Keratinocyte (primary cell): ENCODE measurements around the gene S1PR2. TPM values are rescaled to one million over a fixed set of nuclear protein-coding genes. Genes with fewer than 3 reads are reported as not detected.

Experiments
- DNase-seq: peaks from one replicate; pipeline ENCODE4 v3.0.0-alpha.2; 2011; ENCODE audit warnings: low read depth, missing footprints, low spot score
- FAIRE-seq: peaks from 2 replicates; lab custom pipeline; 2011; peaks lifted over from hg19 to GRCh38; lab: Jason Lieb, UNC
- H2AFZ ChIP-seq: 2 replicates; pipeline ENCODE4 v1.6.0; 2012; ENCODE audit warnings: low read length, control low read depth, inconsistent platforms; ENCODE audit not compliant: control insufficient read depth
- H3K27ac ChIP-seq: 2 replicates; pipeline ENCODE4 v1.5.1; 2011; ENCODE audit warnings: low read length; ENCODE audit not compliant: control insufficient read depth, insufficient read depth
- H3K27me3 ChIP-seq: 3 replicates; pipeline ENCODE4 v1.6.0; 2011; ENCODE audit warnings: low read length; ENCODE audit not compliant: control insufficient read depth, insufficient read depth; ENCODE audit errors: extremely low read depth
- H3K36me3 ChIP-seq, 2 experiments: 2 replicates in 1 of 2; 3 replicates in 1 of 2; pipeline ENCODE4 v1.5.1; 2011; ENCODE audit warnings: low read length in 2 of 2, mild to moderate bottlenecking in 1 of 2; ENCODE audit not compliant: control insufficient read depth in 2 of 2, insufficient read depth in 2 of 2; ENCODE audit errors: extremely low read depth in 1 of 2
- H3K4me1 ChIP-seq: 3 replicates; pipeline ENCODE4 v1.5.1; 2011; ENCODE audit warnings: low read length; ENCODE audit not compliant: control insufficient read depth, insufficient read depth; ENCODE audit errors: extremely low read depth
- H3K4me2 ChIP-seq: 3 replicates; pipeline ENCODE4 v1.6.0; 2011; ENCODE audit warnings: low read depth, low read length; ENCODE audit not compliant: control insufficient read depth, insufficient read depth; ENCODE audit errors: extremely low read depth
- H3K4me3 ChIP-seq, 3 experiments: fragments of 200-600 bp in 1 of 3; sonication (generic) in 1 of 3; 2 replicates in 2 of 3; 3 replicates in 1 of 3; pipeline ENCODE4 v1.5.1; 2011 to 2016; ENCODE audit warnings: low read length in 3 of 3, mild to moderate bottlenecking in 3 of 3, control low read depth in 2 of 3, inconsistent platforms in 1 of 3, low read depth in 1 of 3, mixed read lengths in 1 of 3, mixed run types in 1 of 3, moderate library complexity in 1 of 3; ENCODE audit not compliant: control insufficient read depth in 2 of 3, insufficient read depth in 2 of 3; ENCODE audit errors: extremely low read depth in 1 of 3
- H3K79me2 ChIP-seq: 2 replicates; pipeline ENCODE4 v1.6.0; 2012; ENCODE audit warnings: low read length; ENCODE audit not compliant: control insufficient read depth, insufficient read depth
- H3K9ac ChIP-seq: 3 replicates; pipeline ENCODE4 v1.6.0; 2011; ENCODE audit warnings: low read length; ENCODE audit not compliant: control insufficient read depth, insufficient read depth; ENCODE audit errors: extremely low read depth
- H3K9me1 ChIP-seq: 3 replicates; pipeline ENCODE4 v1.6.0; 2011; ENCODE audit warnings: low read length; ENCODE audit not compliant: control insufficient read depth, insufficient read depth; ENCODE audit errors: extremely low read depth
- H3K9me3 ChIP-seq: 2 replicates; pipeline ENCODE4 v1.5.1; 2012; ENCODE audit warnings: low read depth, low read length; ENCODE audit not compliant: control insufficient read depth
- H4K20me1 ChIP-seq: 3 replicates; pipeline ENCODE4 v1.6.0; 2011; ENCODE audit warnings: low read length; ENCODE audit not compliant: control insufficient read depth, insufficient read depth; ENCODE audit errors: extremely low read depth
- CTCF ChIP-seq, 3 experiments: IDR thresholded peaks in 1 of 3; conservative IDR thresholded peaks in 1 of 3; optimal IDR thresholded peaks in 1 of 3; 2 replicates in 2 of 3; 3 replicates in 1 of 3; pipeline versions ENCODE3 to v1.5.1; 2011; ENCODE audit warnings: low read length in 3 of 3, mild to moderate bottlenecking in 3 of 3, moderate library complexity in 2 of 3, control low read depth in 1 of 3, inconsistent platforms in 1 of 3; ENCODE audit not compliant: insufficient read depth in 2 of 3; ENCODE audit errors: extremely low read depth in 1 of 3
- EZH2 ChIP-seq: IDR thresholded peaks from one replicate; pipeline ENCODE4 v1.6.1; 2012; ENCODE audit warnings: inconsistent platforms, mild to moderate bottlenecking, low read length, moderate library complexity
- dilution Hi-C: fragments of 300-500 bp; cut with MboI; formaldehyde crosslinking; loops from one replicate; pipeline ENCODE4 v1.7.0; 2020; ENCODE audit warnings: low sequenced_read_pairs; ENCODE audit not compliant: extremely low pct_ligation_motif_present
- polyA minus RNA-seq, 3 experiments: library from RNA; depleted of rRNA, polyadenylated mRNA; stranded (reverse); fragments of >200 nt; gene quantifications; 1 replicate in 1 of 3; 2 replicates in 1 of 3; 3 replicates in 1 of 3; pipeline ENCODE4 v1.2.3, GENCODE V29; 2011
- polyA plus RNA-seq, 5 experiments: library from polyadenylated mRNA; depleted of rRNA in 3 of 5; stranded (reverse) in 3 of 5; stranded (forward) in 1 of 5; unstranded in 1 of 5; fragments of >200 nt; gene quantifications; 1 replicate in 1 of 5; 2 replicates in 3 of 5; 3 replicates in 1 of 5; pipeline versions ENCODE4 v1.2.1 to v1.2.3, GENCODE V29; 2011 to 2012; ENCODE audit warnings: missing spikeins in 2 of 5, low read depth in 1 of 5, low replicate concordance in 1 of 5

The S1PR2 gene
- polyA plus RNA-seq (1.6 to 2.6 TPM (median 2.2 TPM) in 3 replicates), polyA minus RNA-seq (6.7 to 13.0 TPM (median 11.7 TPM) in 3 replicates)
- 0.26 TPM for polyA plus RNA-seq (2011; ENCODE audit: low read depth)
- 1.9 and 2.6 TPM in 2 replicates for polyA plus RNA-seq (2011; cell fraction: cytosol; rRNA removed)
- 2.4 and 3.1 TPM in 2 replicates for polyA plus RNA-seq (2011; cell fraction: nucleus; rRNA removed)
- 2.1 and 2.6 TPM in 2 replicates for polyA plus RNA-seq (2012; ENCODE audit: low replicate concordance)
- 12.1 TPM for polyA minus RNA-seq (2011; cell fraction: cytosol; rRNA and poly(A)+ RNA removed)
- 4.4 and 4.7 TPM in 2 replicates for polyA minus RNA-seq (2011; cell fraction: nucleus; rRNA and poly(A)+ RNA removed)

GRCh38 chr19:10230861-10231611, at the start of gene S1PR2:
TSS of gene S1PR2 (minus strand) at chr19:10231331. CDS start at chr19:10224905, 6,426 bp downstream.
- no peak for TF ChIP-seq CTCF (optimal IDR thresholded peaks at IDR 0.05 in 1 of 3, IDR thresholded peaks at IDR 0.05 in 1 of 3, conservative IDR thresholded peaks at IDR 0.05 in 1 of 3; ENCODE audit: extremely low read depth in 1 of 3, insufficient read depth in 2 of 3, low read length in 3 of 3)
- no peak for TF ChIP-seq EZH2

GRCh38 chr19:10279737-10280442, 48.8 kb upstream of the S1PR2 start:
- dilution Hi-C loops: no loop called here
- FAIRE-seq (no peak), DNase-seq (no peak)
- Histone ChIP-seq H3K9me1 (no peaks in the 10 kb centered on the region), H4K20me1 (no peaks in the 10 kb centered on the region), H2AFZ (no peak overlapping the region), H3K27me3 (no peaks in the 10 kb centered on the region), H3K9ac (no peak overlapping the region), H3K4me3 (no peak overlapping the region), H3K4me1 (peaks cover 11% of the 10 kb centered on the region), H3K9me3 (no peaks in the 10 kb centered on the region), H3K4me2 (no peak overlapping the region), H3K27ac (no peak overlapping the region), H3K79me2 (no peaks in the 10 kb centered on the region), H3K36me3 (no peaks in the 10 kb centered on the region)
- TF ChIP-seq EZH2: no peak
- no peak for TF ChIP-seq CTCF (optimal IDR thresholded peaks at IDR 0.05 in 1 of 3, IDR thresholded peaks at IDR 0.05 in 1 of 3, conservative IDR thresholded peaks at IDR 0.05 in 1 of 3; ENCODE audit: extremely low read depth in 1 of 3, insufficient read depth in 2 of 3, low read length in 3 of 3)

More at GRCh38 chr19:10230861-10231611, at the start of gene S1PR2:
- Histone ChIP-seq H4K20me1 (no peaks in the 10 kb centered on the region), H3K79me2 (no peaks in the 10 kb centered on the region), H3K36me3 (no peaks in the 10 kb centered on the region), H3K4me2 (peak within 1 kb of the TSS; percentile 90), H3K4me1 (no peaks in the 10 kb centered on the region), H3K27me3 (no peaks in the 10 kb centered on the region), H3K9me1 (no peaks in the 10 kb centered on the region), H3K9ac (peak within 1 kb of the TSS; percentile 87), H3K27ac (peak within 1 kb of the TSS; percentile 56), H3K9me3 (no peaks in the 10 kb centered on the region), H3K4me3 (peak within 1 kb of the TSS; percentile 75 to 89 (median 85)), H2AFZ (peak within 1 kb of the TSS; percentile 84)
- FAIRE-seq (no peak), DNase-seq (no peak)
- dilution Hi-C loops: no loop called here
